Right atrium auricular region (tissue), 2 donors: ENCODE results near the gene MKKS. TPM values are rescaled to one million over a fixed set of nuclear protein-coding genes. Genes with fewer than 3 reads are reported as not detected.

Experiments
- DNase-seq: peaks from one replicate; pipeline ENCODE4 v3.0.0-alpha.2; 2019; ENCODE audit warnings: low spot score
- H3K27ac ChIP-seq, 2 donors: fragments of 200-600 bp; sonication (generic); 1 replicate in 1 of 2; 2 replicates in 1 of 2; pipeline ENCODE4 v1.5.1; 2016 to 2019
- H3K27me3 ChIP-seq, 2 donors: fragments of 200-600 bp; sonication (generic); one replicate each; pipeline versions ENCODE4 v1.5.1 to v1.6.0; 2017 to 2019
- H3K36me3 ChIP-seq: fragments of 200-600 bp; sonication (generic); one replicate; pipeline ENCODE4 v1.5.1; 2016
- H3K4me1 ChIP-seq, 2 donors: fragments of 200-600 bp; sonication (generic); one replicate each; pipeline versions ENCODE4 v1.5.1 to v1.6.0; 2017 to 2019
- H3K4me3 ChIP-seq, 2 donors: fragments of 200-600 bp; sonication (generic); 1 replicate in 1 of 2; 2 replicates in 1 of 2; pipeline ENCODE4 v1.5.1; 2017 to 2019; ENCODE audit warnings: mild to moderate bottlenecking in 1 of 2, moderate library complexity in 1 of 2
- H3K9me3 ChIP-seq, 2 donors: fragments of 200-600 bp; sonication (generic); one replicate each; pipeline ENCODE4 v1.5.1; 2019
- total RNA-seq, 2 donors: library from RNA; depleted of rRNA; stranded (reverse); fragments of >200 nt; gene quantifications; one replicate each; pipeline ENCODE4 v1.1.0, GENCODE V29; 2016
- TF ChIP-seq, protein P1 (sequence below), 2 donors: fragments of 200-600 bp; sonication (generic); IDR thresholded peaks; one replicate each; pipeline ENCODE4 v1.5.1; 2019; ENCODE audit warnings: antibody characterized with exemption in 2 of 2

MKKS gene
- total RNA-seq, 2 donors from 2014 or later, result 12.4 to 15.4 TPM

- no peak for DNase-seq
- no peaks in the 10 kb centered on the region for H3K36me3 ChIP-seq
- no peaks in the 10 kb centered on the region for H3K9me3 ChIP-seq
- peak overlapping the region in 1 of 2 donors; percentile 0 for H3K27ac ChIP-seq
- peaks cover 0 to 6% of the 10 kb centered on the region in 2 donors for H3K4me1 ChIP-seq
- TF ChIP-seq, protein P1, sequence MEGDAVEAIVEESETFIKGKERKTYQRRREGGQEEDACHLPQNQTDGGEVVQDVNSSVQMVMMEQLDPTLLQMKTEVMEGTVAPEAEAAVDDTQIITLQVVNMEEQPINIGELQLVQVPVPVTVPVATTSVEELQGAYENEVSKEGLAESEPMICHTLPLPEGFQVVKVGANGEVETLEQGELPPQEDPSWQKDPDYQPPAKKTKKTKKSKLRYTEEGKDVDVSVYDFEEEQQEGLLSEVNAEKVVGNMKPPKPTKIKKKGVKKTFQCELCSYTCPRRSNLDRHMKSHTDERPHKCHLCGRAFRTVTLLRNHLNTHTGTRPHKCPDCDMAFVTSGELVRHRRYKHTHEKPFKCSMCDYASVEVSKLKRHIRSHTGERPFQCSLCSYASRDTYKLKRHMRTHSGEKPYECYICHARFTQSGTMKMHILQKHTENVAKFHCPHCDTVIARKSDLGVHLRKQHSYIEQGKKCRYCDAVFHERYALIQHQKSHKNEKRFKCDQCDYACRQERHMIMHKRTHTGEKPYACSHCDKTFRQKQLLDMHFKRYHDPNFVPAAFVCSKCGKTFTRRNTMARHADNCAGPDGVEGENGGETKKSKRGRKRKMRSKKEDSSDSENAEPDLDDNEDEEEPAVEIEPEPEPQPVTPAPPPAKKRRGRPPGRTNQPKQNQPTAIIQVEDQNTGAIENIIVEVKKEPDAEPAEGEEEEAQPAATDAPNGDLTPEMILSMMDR (IDR thresholded peaks at IDR 0.05), result no peak
- no peak overlapping the region for H3K4me3 ChIP-seq
- no peaks in the 10 kb centered on the region for H3K27me3 ChIP-seq
Observed at GRCh38 chr20:10352934-10353824, 80.8 kb downstream of the MKKS start.

Other genes starting within 250 kb of the MKKS start
- gene SNAP25, start 215.4 kb downstream of the MKKS start, total RNA-seq, result 1 to 10 TPM in 1 of 2 donors, under 1 TPM in 1; 0.74 to 9.3 TPM
- 1 to 10 TPM; 1.1 to 2.0 TPM for gene SLX4IP, start 1.1 kb upstream of the MKKS start, total RNA-seq
- 10 to 100 TPM; 30.9 to 32.8 TPM for gene JAG1, start 239.8 kb upstream of the MKKS start, total RNA-seq